ENCODE measurements around the gene DDX21.
"Not testable (repeated sequence)": the region's sequence is repeated elsewhere in the genome, so short reads cannot be mapped to it uniquely, and the experiment has no call there.

DDX21 gene

GRCh38 chr10:68955832-68956532, at the start of gene DDX21:
DDX21 (plus strand) TSS chr10:68956170; CDS start chr10:68956226, 56 bp downstream.
- DNase-seq (ENCODE audit: low read depth): peak; percentile 82

DNA sequence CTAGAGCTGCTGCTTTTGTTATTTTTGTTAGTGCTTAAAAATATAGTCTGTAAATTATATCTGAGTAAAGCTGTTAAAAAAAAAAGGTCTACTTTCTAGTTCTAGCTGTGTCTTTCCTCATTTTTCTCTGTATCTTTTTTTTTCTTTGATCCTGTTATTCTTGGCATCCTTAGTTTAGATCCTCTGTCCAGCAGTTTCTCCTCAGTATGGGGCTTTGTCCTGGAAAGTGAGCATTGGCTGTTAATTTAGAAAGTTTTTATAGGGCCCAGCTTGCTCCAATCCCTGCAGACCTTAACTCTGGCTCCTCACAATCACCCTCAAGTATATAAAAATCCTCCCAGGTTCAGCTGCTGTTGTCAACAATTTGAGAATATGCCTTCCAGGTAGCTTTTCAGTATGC, 31.4 kb upstream of the DDX21 start:
- no peak for DNase-seq (ENCODE audit: low read depth)

DNA sequence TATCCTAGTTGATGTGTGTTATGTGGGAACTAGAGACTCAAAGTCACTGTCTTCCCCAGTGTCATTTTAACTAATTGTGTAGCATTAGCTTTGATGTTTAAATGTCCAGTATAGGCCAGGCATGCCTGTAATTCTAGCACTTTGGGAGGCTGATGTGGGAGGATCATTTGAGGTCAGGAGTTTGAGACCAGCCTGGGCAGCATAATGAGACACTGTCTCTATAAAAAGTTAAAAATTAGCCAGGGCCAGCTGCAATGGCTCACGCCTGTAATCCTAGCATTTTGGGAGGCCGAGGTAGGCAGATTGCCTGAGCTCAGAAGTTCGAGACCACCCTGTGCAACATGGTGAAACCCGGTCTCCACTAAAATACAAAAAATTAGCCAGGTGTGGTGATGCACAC, 30.5 kb upstream of the DDX21 start:
- no peak for DNase-seq (ENCODE audit: low read depth)

GRCh38 chr10:68929157-68929556, 26.8 kb upstream of the DDX21 start:
- not testable (repeated sequence) for DNase-seq (ENCODE audit: low read depth)

- DNase-seq (ENCODE audit: low read depth): not testable (repeated sequence)
These were observed 26.1 kb upstream of the DDX21 start for GRCh38 chr10:68929888-68930287.

GRCh38 chr10:68932860-68933259, 23.1 kb upstream of the DDX21 start:
- DNase-seq (ENCODE audit: low read depth): not testable (repeated sequence)

- DNase-seq (ENCODE audit: low read depth): no peak
These were observed 21.0 kb upstream of the DDX21 start for GRCh38 chr10:68934994-68935393.

GRCh38 chr10:68938117-68938516, 17.9 kb upstream of the DDX21 start:
- DNase-seq (ENCODE audit: low read depth): peak; percentile 4

- peak; percentile 5 for DNase-seq (ENCODE audit: low read depth)
These were observed 17.1 kb upstream of the DDX21 start for GRCh38 chr10:68938884-68939283.

DNA sequence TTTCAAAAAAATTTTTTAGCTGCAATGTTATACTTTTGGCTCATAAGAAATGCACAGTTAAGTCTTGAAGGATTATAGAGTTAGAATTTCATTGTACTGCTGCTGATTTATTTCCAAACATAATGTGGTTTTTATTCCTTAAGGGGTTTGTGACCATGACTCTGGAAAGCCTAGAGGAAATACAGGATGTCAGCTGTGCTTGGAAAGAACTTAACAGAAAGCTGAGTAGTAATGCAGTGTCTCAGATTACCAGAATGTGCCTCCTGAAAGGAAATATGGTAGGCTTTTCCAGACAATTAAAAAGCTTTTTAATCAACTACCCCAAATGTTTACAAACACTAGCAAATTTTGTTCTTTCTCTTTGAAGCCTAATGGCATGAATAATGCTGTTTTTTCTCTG, 15.1 kb upstream of the DDX21 start:
- not testable (repeated sequence) for DNase-seq (ENCODE audit: low read depth)

DNA sequence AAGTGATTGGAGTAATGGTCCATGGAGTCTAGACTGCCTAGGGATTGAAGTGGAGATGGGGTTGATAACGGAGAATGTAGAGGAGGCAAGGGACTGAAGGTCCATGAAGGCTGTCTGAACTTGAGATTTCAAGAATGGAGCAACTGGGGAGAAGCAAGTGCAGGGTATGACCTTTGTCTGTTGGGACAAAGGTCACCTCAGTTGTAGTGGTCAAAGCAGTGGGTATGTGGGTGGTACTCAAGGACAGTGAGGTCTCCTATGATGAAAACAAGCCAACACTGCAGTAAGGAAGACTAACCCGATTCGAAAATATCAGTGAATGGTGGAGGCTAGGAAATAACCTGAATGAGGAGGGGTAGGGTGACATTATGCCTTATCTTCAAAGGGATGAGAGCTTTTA, 5.4 kb upstream of the DDX21 start:
- no peak for DNase-seq (ENCODE audit: low read depth)

DNA sequence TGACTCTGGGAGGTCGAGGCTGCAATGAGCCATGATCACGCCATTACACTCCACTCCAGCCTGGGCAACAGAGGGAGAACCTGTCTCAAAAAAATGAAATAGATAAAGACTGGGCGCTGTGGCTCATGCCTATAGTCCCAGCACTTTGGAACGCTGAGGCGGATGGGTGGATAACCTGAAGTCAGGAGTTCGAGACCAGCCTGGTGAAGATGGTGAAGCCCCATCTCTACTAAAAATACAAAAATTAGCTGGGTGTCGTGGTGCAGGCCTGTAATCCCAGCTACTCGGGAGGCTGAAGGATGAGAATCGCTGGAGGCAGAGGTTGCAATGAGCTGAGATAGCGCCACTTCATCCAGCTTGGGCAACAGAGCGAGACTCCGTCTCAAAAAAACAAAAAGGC, 1.1 kb upstream of the DDX21 start:
- DNase-seq (ENCODE audit: low read depth): no peak

DNA sequence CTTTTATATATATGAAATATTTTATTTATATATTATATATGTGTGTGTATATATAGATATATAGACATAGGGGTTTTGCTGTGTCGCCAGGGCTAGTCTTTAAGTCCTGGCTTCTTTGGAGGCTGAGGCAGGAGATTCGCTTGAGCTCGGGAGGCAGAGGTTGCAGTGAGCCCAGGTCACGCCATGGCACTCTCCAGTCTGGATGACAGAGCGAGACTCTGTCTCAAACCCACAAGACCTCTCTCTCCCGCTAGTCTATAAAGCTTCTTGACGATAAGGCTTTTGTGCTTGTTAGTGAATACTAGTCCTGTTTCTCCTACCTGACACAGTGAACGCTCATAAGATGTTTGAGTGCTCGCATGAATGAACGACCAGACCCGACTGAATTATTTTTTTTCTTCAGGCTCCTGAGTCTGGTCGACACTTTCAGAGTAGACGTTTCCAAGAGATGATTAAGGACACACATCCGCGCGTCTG, 577 bp upstream of the DDX21 start:
- no peak for DNase-seq (ENCODE audit: low read depth)

- no peak for DNase-seq (ENCODE audit: low read depth)
These were observed 1.3 kb downstream of the DDX21 start for GRCh38 chr10:68957284-68957615.

DNA sequence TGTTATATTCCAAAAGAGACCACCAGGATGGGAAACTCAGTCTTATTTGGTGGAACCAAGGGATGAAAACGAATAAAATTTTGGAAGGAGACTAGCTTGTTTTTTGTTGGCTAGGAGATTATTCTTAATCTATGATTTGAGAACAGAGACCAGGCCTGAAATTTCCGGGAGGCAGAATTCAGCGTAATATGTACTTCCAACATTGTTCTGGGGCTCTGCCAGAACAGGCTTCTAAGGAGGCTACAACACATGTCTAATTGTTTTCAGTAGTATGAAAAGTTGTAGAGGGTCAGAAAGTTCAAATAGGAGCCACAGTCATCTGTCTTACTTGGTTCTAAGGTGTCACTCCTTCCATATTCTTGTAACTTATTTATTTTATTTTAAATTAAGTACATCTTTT, 1.7 kb downstream of the DDX21 start:
- DNase-seq (ENCODE audit: low read depth): no peak

DNA sequence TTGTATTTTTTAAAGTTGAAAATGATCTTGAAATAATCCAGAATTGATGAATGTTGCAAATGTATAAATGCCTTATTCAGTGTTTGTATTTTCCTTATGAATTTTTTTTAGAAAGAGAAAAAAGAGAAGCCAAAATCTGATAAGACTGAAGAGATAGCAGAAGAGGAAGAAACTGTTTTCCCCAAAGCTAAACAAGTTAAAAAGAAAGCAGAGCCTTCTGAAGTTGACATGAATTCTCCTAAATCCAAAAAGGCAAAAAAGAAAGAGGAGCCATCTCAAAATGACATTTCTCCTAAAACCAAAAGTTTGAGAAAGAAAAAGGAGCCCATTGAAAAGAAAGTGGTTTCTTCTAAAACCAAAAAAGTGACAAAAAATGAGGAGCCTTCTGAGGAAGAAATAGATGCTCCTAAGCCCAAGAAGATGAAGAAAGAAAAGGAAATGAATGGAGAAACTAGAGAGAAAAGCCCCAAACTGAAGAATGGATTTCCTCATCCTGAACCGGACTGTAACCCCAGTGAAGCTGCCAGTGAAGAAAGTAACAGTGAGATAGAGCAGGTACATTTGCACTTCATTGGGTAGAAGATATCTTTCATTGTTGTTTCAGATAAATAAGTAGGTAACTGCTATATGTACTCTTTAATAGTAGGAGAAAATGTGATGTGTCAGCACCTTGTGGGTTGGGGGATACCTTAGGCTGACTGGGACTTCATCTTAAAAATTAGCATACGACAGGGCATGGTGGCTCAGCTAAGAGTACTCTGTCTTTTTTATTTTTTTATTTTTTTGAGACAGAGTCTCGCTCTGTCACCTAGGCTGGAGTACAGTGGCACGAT, 3.9 kb downstream of the DDX21 start:
- DNase-seq (ENCODE audit: low read depth): no peak

DNA sequence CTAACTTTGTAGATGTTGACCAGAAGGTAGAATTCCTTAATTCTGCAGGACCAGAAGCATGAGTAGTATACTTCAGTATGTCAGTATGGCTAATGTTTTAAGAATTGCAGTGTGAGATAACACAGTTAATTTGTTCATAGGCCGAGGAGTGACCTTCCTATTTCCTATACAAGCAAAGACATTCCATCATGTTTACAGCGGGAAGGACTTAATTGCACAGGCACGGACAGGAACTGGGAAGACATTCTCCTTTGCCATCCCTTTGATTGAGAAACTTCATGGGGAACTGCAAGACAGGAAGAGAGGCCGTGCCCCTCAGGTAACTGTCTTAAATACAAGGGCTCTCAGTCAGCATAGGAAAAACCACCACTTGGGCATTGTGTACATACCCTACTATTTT, 7.2 kb downstream of the DDX21 start:
- no peak for DNase-seq (ENCODE audit: low read depth)

- no peak for DNase-seq (ENCODE audit: low read depth)
These were observed 18.0 kb downstream of the DDX21 start for GRCh38 chr10:68973975-68974374.

GRCh38 chr10:68975936-68976473, 20.0 kb downstream of the DDX21 start:
- not testable (repeated sequence) for DNase-seq (ENCODE audit: low read depth)

DNA sequence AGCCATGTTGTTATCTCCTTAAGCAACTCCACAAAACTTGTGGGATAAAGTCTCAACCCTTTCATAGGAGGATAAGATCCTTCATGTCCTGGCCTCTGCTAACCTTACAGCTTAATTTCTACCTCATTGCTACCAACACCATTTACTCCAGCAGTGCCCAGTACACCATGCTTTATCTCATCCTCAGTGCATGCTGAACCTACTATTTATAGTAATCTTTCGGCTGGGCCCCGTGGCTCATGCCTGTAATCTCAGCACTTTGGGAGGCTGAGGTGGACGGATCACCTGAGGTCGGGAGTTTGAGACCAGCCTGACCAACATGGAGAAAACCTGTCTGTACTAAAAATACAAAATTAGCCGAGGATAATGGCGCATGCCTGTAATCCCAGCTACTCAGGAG, 23.8 kb downstream of the DDX21 start:
- DNase-seq (ENCODE audit: low read depth): not testable (repeated sequence)

DNA sequence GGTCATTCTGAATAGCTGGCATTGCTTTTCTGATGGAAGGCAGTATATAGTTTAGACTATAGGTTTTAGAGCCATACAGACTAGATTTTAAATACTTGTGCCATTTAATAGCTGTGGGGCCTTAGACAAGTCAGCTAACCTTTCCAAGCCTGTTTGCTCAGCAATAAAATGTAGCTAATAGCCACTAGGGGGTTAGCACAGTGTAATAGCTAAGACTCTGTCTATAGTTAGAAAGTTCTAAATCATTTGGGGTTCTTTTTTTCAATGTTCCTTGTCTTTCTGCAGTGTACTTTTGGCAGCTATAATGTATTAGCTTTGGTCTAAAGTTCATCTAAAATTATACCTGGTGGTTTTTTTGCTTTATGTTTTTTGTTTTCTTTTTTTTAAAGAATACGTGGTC, 25.1 kb downstream of the DDX21 start:
- no peak for DNase-seq (ENCODE audit: low read depth)

GRCh38 chr10:68982389-68982788, 26.4 kb downstream of the DDX21 start:
- no peak for DNase-seq (ENCODE audit: low read depth)

GRCh38 chr10:68987611-68988010, 31.6 kb downstream of the DDX21 start:
- DNase-seq (ENCODE audit: low read depth): no peak

Measured in fibroblast of the conjunctiva (primary cell).